Thoracic aorta (tissue), 2 donors: ENCODE data around the gene SNAPIN. TPM values are rescaled to one million over a fixed set of nuclear protein-coding genes. Genes with fewer than 3 reads are reported as not detected.
"Not testable (repeated sequence)": the region's sequence is repeated elsewhere in the genome, so short reads cannot be mapped to it uniquely, and the experiment has no call there.

Source experiments
- ATAC-seq: fragments of 150-250 bp; one replicate; pipeline ENCODE4 v1.8.0; 2017; ENCODE audit warnings: low read depth; ENCODE audit not compliant: insufficient number of reproducible peaks, low FRiP score
- DNase-seq: peaks from one replicate; pipeline ENCODE4 v3.0.0-alpha.2; 2020; ENCODE audit warnings: low spot score
- H3K27ac ChIP-seq, 2 donors: fragments of 200-600 bp; sonication (generic); 1 replicate in 1 of 2; 2 replicates in 1 of 2; pipeline ENCODE4 v1.5.1; 2016; ENCODE audit warnings: mild to moderate bottlenecking in 2 of 2, moderate library complexity in 2 of 2
- H3K27me3 ChIP-seq: fragments of 200-600 bp; sonication (generic); replicated peaks from 2 replicates; pipeline ENCODE4 v1.6.0; 2016; ENCODE audit warnings: mild to moderate bottlenecking; ENCODE audit not compliant: insufficient read depth
- H3K36me3 ChIP-seq: fragments of 200-600 bp; sonication (generic); one replicate; pipeline ENCODE4 v1.5.1; 2016
- H3K4me1 ChIP-seq, 2 donors: fragments of 200-600 bp; sonication (generic); 1 replicate in 1 of 2; 2 replicates in 1 of 2; pipeline versions ENCODE4 v1.5.1 to v1.6.0; 2016; ENCODE audit warnings: low read depth in 2 of 2, mild to moderate bottlenecking in 1 of 2; ENCODE audit not compliant: control insufficient read depth in 1 of 2
- H3K4me3 ChIP-seq: fragments of 200-600 bp; sonication (generic); 2 replicates; pipeline ENCODE4 v1.5.1; 2016; ENCODE audit warnings: mild to moderate bottlenecking
- H3K9me3 ChIP-seq: fragments of 200-600 bp; sonication (generic); 2 replicates; pipeline ENCODE4 v1.5.1; 2016
- total RNA-seq, 2 donors: library from RNA; depleted of rRNA; stranded (reverse); fragments of >200 nt; gene quantifications; one replicate each; pipeline versions ENCODE4 v1.1.0 to v1.2.3, GENCODE V29; 2016
- TF ChIP-seq, protein P1 (sequence below): fragments of 200-600 bp; sonication (generic); IDR thresholded peaks from one replicate; pipeline ENCODE4 v1.5.1; 2019; ENCODE audit warnings: antibody characterized with exemption

Gene SNAPIN
- total RNA-seq, 2 donors from 2014 or later: 37.9 to 41.6 TPM

DNA sequence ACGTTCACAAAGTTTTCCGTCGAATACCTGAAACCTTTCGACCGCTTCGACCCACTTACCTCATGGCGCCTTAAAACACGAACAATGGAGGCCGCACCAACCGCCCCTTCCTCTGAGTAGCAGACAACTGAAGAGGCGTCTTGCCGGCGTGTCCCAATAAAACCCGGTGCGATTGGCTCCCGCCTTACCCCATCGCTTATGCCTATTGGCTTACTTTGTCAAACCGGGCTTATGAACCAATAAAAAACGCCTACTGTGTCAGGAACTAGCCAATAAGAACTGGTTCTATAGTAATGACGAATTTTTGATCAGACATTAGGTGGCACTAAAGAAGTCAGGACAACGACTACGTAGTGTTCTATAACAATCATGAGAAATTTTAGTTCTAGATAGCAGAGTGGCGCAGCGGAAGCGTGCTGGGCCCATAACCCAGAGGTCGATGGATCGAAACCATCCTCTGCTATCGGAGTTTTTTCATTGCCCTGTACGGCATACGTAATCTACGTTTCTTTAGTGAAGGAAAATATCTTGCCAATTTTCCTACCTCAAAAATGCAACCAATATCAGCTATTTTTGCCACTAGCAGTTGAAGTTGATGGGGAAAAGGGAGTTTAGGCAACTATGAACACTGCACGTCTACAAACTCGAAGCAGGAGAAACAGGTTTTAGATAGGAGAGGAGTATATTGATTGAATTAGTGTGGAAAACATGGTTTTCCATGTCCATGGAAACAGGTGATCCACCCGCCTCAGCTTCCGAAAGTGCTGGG is 12.5 kb downstream of the SNAPIN start, which contains the start of gene ILF2:
ILF2 (minus strand) TSS at position 135 of the 769 bp plus-strand sequence; CDS start at position 64, 71 bp downstream.
- TF ChIP-seq, protein P1, sequence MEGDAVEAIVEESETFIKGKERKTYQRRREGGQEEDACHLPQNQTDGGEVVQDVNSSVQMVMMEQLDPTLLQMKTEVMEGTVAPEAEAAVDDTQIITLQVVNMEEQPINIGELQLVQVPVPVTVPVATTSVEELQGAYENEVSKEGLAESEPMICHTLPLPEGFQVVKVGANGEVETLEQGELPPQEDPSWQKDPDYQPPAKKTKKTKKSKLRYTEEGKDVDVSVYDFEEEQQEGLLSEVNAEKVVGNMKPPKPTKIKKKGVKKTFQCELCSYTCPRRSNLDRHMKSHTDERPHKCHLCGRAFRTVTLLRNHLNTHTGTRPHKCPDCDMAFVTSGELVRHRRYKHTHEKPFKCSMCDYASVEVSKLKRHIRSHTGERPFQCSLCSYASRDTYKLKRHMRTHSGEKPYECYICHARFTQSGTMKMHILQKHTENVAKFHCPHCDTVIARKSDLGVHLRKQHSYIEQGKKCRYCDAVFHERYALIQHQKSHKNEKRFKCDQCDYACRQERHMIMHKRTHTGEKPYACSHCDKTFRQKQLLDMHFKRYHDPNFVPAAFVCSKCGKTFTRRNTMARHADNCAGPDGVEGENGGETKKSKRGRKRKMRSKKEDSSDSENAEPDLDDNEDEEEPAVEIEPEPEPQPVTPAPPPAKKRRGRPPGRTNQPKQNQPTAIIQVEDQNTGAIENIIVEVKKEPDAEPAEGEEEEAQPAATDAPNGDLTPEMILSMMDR: no peak
- Histone ChIP-seq H3K4me1 (peaks cover 13 to 24% of the 10 kb centered on the region in 2 donors), H3K4me3 (peak within 1 kb of the TSS; percentile 91), H3K27ac (peak within 1 kb of the TSS; percentile 82 to 91), H3K36me3 (peaks cover 30% of the 10 kb centered on the region), H3K9me3 (no peaks in the 10 kb centered on the region), H3K27me3 (no peaks in the 10 kb centered on the region)
- DNase-seq (peak; percentile 90), ATAC-seq (peak; percentile 99)

DNA sequence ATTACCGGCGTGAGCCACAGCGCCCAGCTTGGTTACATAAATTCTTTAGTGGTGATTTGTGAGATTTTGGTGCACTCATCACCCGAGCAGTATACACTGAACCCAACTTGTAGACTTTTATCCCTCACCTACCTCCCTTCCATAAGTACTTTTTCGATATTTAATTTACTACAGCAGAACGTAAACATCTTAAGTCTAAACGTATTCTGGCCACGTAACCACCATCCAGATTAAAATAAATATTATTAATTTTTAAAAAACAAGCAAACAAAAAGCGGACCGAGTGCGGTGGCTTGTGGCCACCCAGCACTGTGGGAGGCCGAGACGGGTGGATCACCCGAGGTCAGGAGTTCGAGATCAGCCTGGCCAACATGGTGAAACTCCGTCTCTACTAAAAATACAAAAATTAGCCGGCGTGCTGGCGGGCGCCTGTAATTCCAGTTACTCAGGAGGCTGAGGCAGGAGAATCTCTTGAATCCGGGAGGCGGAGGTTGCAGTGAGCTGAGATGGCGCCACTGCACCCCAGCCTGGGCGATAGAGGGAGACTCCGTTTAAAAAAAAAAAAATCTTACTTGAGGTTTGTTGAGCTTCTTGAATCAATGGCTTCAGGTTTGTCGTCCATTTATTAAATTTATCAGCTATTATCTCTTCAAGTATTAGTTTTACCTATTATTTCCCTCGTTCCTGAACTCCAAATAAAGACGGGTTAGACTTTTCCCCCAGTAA is 13.3 kb downstream of the SNAPIN start:
- H3K27ac ChIP-seq: peak overlapping the region; percentile 64 to 79
- peak overlapping the region; percentile 91 for H3K4me3 ChIP-seq
- H3K9me3 ChIP-seq, H3K27me3 ChIP-seq, DNase-seq: not testable (repeated sequence)
- peaks cover 13 to 24% of the 10 kb centered on the region in 2 donors for H3K4me1 ChIP-seq
- ATAC-seq: peak; percentile 52
- H3K36me3 ChIP-seq: peaks cover 23% of the 10 kb centered on the region

DNA sequence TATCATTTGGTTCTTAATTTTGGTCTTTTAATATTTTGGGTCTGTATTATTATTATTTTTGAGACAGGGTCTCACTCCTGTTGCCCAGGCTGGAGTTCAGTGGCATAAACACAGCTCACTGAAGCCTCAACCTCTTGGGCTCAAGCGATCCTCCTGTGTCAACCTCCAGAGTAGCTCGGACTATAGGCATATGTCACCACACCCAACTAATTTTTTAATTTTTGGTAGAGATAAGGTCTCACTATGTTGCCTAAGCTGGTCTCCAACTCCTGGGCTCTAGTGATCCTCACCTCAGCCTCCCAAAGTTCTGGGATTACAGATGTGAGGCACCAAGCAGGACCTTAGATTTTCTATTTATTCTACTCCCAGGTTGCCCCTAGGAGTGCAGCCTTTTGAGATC is 15.0 kb downstream of the SNAPIN start:
- Histone ChIP-seq H3K27me3 (no peaks in the 10 kb centered on the region), H3K36me3 (peaks cover 6% of the 10 kb centered on the region), H3K27ac (no peak overlapping the region), H3K4me1 (peaks cover 13 to 24% of the 10 kb centered on the region in 2 donors), H3K4me3 (no peak overlapping the region), H3K9me3 (no peaks in the 10 kb centered on the region)
- TF ChIP-seq, protein P1: no peak
- ATAC-seq (no peak), DNase-seq (no peak)

DNA sequence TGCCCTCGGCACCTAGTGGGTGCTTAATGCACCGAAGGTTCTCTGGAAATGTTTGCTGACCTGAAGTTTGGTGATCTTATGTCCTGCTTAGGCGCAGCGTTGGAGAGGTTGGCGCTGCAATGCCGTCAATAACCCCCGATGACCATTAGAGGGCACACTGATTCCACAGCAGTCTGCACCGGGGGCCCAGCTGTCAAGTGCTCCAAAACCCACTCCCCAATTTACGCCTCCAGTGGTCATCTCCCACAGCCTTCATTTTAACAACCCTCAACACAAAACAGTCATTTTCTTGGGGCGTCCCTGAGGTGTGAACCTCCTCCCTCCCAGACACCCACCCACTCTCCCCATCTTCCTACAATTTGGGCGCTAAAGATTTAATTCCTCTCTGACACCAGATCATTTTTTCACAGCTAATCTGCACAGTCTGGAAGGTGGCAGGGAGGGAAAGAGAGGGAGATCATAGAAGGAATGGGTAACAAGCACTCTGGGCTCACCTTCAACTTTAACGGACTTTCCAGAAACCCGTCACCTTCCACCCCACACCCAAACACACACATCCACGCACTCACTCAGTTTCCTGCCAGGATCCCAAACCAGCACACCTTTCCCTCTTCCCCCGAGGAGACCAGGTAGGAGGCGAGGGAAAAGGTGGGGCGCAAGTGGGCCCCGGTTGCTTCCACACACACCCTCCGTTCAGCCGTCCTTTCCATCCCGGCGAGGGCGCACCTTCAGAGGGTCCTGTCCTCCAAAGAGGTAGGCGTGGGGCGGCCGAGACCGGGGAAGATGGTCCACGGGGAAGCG is 19.4 kb downstream of the SNAPIN start:
- H3K27ac ChIP-seq: peak overlapping the region; percentile 91 to 93
- H3K27me3 ChIP-seq: no peaks in the 10 kb centered on the region
- H3K36me3 ChIP-seq: peaks cover 10% of the 10 kb centered on the region
- DNase-seq (no peak), ATAC-seq (no peak)
- TF ChIP-seq, protein P1: peak; percentile 91
- peaks cover 0 to 22% of the 10 kb centered on the region in 2 donors for H3K4me1 ChIP-seq
- H3K4me3 ChIP-seq: peak overlapping the region; percentile 86
- H3K9me3 ChIP-seq: no peaks in the 10 kb centered on the region

DNA sequence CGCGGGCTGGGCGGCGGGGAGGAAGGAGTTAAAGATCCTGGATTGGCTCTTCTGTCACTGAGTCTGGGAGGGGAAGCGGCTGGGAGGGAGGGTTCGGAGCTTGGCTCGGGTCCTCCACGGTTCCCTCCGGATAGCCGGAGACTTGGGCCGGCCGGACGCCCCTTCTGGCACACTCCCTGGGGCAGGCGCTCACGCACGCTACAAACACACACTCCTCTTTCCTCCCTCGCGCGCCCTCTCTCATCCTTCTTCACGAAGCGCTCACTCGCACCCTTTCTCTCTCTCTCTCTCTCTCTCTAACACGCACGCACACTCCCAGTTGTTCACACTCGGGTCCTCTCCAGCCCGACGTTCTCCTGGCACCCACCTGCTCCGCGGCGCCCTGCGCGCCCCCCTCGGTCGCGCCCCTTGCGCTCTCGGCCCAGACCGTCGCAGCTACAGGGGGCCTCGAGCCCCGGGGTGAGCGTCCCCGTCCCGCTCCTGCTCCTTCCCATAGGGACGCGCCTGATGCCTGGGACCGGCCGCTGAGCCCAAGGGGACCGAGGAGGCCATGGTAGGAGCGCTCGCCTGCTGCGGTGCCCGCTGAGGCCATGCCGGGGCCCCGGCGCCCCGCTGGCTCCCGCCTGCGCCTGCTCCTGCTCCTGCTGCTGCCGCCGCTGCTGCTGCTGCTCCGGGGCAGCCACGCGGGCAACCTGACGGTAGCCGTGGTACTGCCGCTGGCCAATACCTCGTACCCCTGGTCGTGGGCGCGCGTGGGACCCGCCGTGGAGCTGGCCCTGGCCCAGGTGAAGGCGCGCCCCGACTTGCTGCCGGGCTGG is 20.2 kb downstream of the SNAPIN start, which contains the start of gene NPR1:
NPR1 (plus strand) TSS at position 170 of the 818 bp plus-strand sequence; CDS start at position 591, 421 bp downstream.
- Histone ChIP-seq H3K36me3 (peaks cover 12% of the 10 kb centered on the region), H3K4me3 (peak within 1 kb of the TSS; percentile 86), H3K27ac (peak within 1 kb of the TSS; percentile 91 to 93), H3K27me3 (no peaks in the 10 kb centered on the region), H3K4me1 (peaks cover 5 to 30% of the 10 kb centered on the region in 2 donors), H3K9me3 (no peaks in the 10 kb centered on the region)
- DNase-seq (peak; percentile 35), ATAC-seq (peak; percentile 16)
- TF ChIP-seq, protein P1: no peak
